DND-41 (cell line): ENCODE results near the gene DPYD.

Experiments
- CTCF ChIP-seq: IDR thresholded peaks from 2 replicates; pipeline ENCODE4 v1.5.1; 2012; ENCODE audit warnings: borderline replicate concordance, low read length, moderate library complexity, mild to moderate bottlenecking; ENCODE audit not compliant: poor library complexity, severe bottlenecking; ENCODE audit errors: extremely low read depth
- EZH2 ChIP-seq: IDR thresholded peaks from 3 replicates; pipeline ENCODE4 v1.6.1; 2012; ENCODE audit warnings: borderline replicate concordance, low read depth, mild to moderate bottlenecking, moderate library complexity, low read length, inconsistent platforms; ENCODE audit not compliant: severe bottlenecking

GRCh38 chr1:97610748-97611147 lies 310.1 kb downstream of the DPYD start:
- TF ChIP-seq CTCF: no peak
- no peak for TF ChIP-seq EZH2
